Osteocyte (in vitro differentiated cells): ENCODE measurements around the gene DCAF5. TPM values are rescaled to one million over a fixed set of nuclear protein-coding genes. Genes with fewer than 3 reads are reported as not detected.
A peak's percentile ranks its signal among the peaks of the same experiment; 100 is the strongest.

ENCODE experiments used
- DNase-seq: peaks from one replicate; pipeline ENCODE4 v3.0.0; 2021; ENCODE audit warnings: mixed read lengths; ENCODE audit not compliant: unreplicated experiment; ENCODE audit errors: extremely low spot score
- H3K27ac Mint-ChIP-seq: one replicate; pipeline ENCODE4 v1.8.0; 2021; ENCODE audit warnings: mild to moderate bottlenecking, mixed read lengths; ENCODE audit not compliant: unreplicated experiment
- H3K27me3 Mint-ChIP-seq: one replicate; pipeline ENCODE4 v1.8.0; 2021; ENCODE audit warnings: mixed read lengths; ENCODE audit not compliant: unreplicated experiment
- H3K36me3 Mint-ChIP-seq: one replicate; pipeline ENCODE4 v1.8.0; 2021; ENCODE audit warnings: mixed read lengths; ENCODE audit not compliant: unreplicated experiment
- H3K4me1 Mint-ChIP-seq: one replicate; pipeline ENCODE4 v1.8.0; 2021; ENCODE audit warnings: mixed read lengths; ENCODE audit not compliant: unreplicated experiment
- H3K4me3 Mint-ChIP-seq: one replicate; pipeline ENCODE4 v1.8.0; 2021; ENCODE audit warnings: mild to moderate bottlenecking, moderate library complexity, mixed read lengths; ENCODE audit not compliant: unreplicated experiment
- H3K9me3 Mint-ChIP-seq: one replicate; pipeline ENCODE4 v1.8.0; 2021; ENCODE audit warnings: mixed read lengths; ENCODE audit not compliant: unreplicated experiment
- total RNA-seq: library from RNA; stranded (reverse); gene quantifications from 2 replicates; pipeline ENCODE4 v1.2.1, GENCODE V29; 2021
- TF ChIP-seq, protein P1 (sequence below): fragments of 200-600 bp; sonication (generic); IDR thresholded peaks from 2 replicates; pipeline ENCODE4 v1.5.0; 2021; ENCODE audit warnings: antibody characterized with exemption, mild to moderate bottlenecking, moderate library complexity

Gene DCAF5
- total RNA-seq, 1 donor from 2014 or later: 56.1 TPM

DNA sequence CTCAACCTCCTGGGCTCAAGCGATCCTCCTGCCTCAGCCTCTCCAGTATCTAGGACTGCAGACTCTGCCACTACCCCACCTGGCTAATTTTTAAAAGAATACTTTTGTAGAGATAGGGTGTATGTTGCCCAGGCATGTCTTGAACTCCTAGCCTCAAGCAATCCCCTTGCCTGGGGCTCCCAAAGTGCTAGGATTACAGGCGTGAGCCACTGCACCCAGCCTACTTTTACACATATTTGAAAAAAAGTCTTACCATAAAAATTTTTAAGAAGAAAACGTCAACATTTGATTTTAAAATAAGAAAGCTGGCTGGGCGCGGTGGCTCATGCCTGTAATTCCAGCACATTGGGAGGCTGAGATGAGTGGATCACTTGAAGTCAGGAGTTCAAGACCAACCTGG, 46.5 kb downstream of the DCAF5 start:
- Mint-ChIP-seq H3K4me3 (no peak overlapping the region), H3K9me3 (no peaks in the 10 kb centered on the region), H3K36me3 (peaks cover 24% of the 10 kb centered on the region), H3K27ac (no peak overlapping the region), H3K4me1 (no peaks in the 10 kb centered on the region), H3K27me3 (no peaks in the 10 kb centered on the region)
- no peak for DNase-seq
- TF ChIP-seq, protein P1, sequence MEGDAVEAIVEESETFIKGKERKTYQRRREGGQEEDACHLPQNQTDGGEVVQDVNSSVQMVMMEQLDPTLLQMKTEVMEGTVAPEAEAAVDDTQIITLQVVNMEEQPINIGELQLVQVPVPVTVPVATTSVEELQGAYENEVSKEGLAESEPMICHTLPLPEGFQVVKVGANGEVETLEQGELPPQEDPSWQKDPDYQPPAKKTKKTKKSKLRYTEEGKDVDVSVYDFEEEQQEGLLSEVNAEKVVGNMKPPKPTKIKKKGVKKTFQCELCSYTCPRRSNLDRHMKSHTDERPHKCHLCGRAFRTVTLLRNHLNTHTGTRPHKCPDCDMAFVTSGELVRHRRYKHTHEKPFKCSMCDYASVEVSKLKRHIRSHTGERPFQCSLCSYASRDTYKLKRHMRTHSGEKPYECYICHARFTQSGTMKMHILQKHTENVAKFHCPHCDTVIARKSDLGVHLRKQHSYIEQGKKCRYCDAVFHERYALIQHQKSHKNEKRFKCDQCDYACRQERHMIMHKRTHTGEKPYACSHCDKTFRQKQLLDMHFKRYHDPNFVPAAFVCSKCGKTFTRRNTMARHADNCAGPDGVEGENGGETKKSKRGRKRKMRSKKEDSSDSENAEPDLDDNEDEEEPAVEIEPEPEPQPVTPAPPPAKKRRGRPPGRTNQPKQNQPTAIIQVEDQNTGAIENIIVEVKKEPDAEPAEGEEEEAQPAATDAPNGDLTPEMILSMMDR: no peak

DNA sequence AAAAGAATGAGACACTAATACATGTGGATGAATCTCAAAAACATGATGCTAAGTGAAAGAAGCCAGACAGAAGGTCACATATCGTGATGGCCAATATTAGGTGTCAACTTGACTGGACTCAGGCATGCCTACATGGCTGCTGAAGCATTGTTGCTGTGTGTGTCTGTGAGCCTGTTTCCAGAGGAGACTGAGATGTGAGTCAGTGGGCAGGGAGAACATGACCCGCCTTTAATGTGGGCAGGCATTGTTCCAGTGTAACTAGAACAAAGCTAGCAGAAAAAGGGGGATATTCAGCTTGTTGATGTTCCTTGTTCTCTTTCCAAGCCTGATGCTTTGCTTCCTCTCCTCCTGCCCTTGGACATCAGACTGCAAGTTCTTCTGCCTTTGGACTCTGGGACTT, 47.6 kb downstream of the DCAF5 start:
- DNase-seq: no peak
- TF ChIP-seq, protein P1: no peak
- Mint-ChIP-seq H3K27me3 (no peaks in the 10 kb centered on the region), H3K36me3 (peaks cover 17% of the 10 kb centered on the region), H3K27ac (no peak overlapping the region), H3K4me3 (no peak overlapping the region), H3K4me1 (peaks cover 5% of the 10 kb centered on the region), H3K9me3 (no peaks in the 10 kb centered on the region)

DNA sequence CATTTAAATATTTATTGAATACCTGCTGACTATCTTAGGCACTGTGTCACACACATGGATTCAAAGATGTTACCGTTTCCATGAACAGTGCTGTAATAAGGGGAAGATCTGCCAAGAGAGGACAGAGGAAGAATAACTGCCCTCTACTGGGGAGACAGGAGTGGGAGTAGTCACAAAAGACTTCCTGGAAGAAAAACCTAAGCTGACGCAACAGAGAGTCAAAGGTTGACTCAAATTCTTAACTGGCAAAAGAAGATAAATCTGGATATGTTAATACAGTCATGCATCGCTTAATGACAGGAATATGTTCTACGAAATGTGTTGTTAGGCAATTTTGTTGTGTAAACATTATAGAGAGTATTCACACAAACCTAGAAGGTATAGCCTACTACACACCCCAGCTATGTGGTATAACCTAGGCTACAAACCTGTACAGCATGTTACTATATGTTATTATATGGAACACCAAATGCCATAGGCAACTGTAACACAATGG, 51.5 kb downstream of the DCAF5 start:
- Mint-ChIP-seq H3K9me3 (no peaks in the 10 kb centered on the region), H3K27me3 (no peaks in the 10 kb centered on the region), H3K4me1 (peaks cover 25% of the 10 kb centered on the region), H3K27ac (peak overlapping the region; percentile 64), H3K4me3 (no peak overlapping the region), H3K36me3 (peaks cover 15% of the 10 kb centered on the region)
- no peak for DNase-seq
- TF ChIP-seq, protein P1: peak; percentile 74

DNA sequence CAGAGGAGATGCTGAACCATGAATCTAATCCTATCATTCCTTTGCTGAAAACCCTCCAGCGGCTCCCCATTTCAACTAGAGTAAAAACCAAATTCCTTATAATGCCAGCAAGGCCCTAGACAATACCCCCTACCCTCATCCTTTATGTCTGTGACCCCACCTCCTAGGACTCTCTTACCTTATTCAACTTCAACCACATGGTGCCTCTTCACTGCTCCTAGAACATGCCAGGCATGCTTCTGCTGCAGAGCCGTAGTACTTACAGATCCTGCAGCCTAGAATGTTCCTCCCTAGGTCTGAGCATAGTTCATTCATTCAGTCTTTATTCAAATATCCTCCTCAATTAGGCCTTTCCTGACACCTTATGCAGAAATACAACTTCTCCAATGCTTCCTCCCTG, 54.9 kb downstream of the DCAF5 start:
- Mint-ChIP-seq H3K4me3 (no peak overlapping the region), H3K4me1 (peaks cover 59% of the 10 kb centered on the region), H3K9me3 (no peaks in the 10 kb centered on the region), H3K27ac (peak overlapping the region; percentile 71), H3K36me3 (peaks cover under 1% of the 10 kb centered on the region), H3K27me3 (no peaks in the 10 kb centered on the region)
- DNase-seq: no peak
- TF ChIP-seq, protein P1: no peak

DNA sequence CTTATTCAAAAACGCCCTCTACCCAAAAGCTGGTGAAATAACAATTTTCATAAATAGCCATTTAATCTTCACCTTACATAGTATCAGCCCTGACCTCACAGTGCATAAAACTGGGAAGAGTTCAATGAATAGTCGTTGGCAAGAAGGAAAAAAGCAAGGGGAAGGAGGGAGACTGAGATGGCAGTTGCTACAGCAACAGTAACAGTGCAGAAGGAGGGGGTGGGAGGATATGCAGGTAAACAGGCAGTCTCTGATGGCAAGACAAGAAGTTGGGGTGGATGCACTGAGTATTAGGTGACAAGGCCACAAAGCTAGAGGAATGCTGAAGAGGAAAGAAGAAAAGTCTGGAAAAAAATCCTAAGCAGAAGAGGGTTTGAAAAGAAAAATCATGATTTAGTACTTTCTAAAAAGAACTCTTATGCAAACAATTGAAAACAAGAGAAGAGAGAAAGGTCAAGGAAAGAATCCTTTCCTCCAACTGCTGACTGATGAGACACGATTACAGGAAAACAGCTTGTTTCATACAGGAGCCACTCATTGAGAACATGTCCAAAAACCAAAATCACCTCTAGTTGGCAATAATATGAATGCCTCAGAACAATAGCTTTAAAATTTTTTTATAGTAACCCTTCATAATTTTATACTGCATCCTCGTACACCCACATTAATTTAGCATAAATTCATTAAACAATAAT, 56.0 kb downstream of the DCAF5 start:
- Mint-ChIP-seq H3K27me3 (no peaks in the 10 kb centered on the region), H3K4me1 (peaks cover 66% of the 10 kb centered on the region), H3K4me3 (no peak overlapping the region), H3K9me3 (no peaks in the 10 kb centered on the region), H3K27ac (peak overlapping the region; percentile 95), H3K36me3 (no peaks in the 10 kb centered on the region)
- DNase-seq: no peak
- TF ChIP-seq, protein P1: no peak
